HL-60 (cell line): ENCODE results near the gene NAT8L.

Experiments used
- GABPA ChIP-seq: IDR thresholded peaks from 2 replicates; pipeline ENCODE4 v1.6.1; 2012; ENCODE audit warnings: low read depth
- POLR2AphosphoS5 ChIP-seq: IDR thresholded peaks from 2 replicates; pipeline ENCODE4 v1.6.1; 2012; ENCODE audit warnings: low read depth
- TF ChIP-seq, protein P1 (sequence below): IDR thresholded peaks from one replicate; pipeline ENCODE4 v1.5.1; 2011; ENCODE audit warnings: low read length, control low read depth, inconsistent platforms; ENCODE audit not compliant: insufficient read depth
- TF ChIP-seq, protein P2 (sequence below): IDR thresholded peaks from 2 replicates; pipeline ENCODE4 v1.6.1; 2012; ENCODE audit warnings: low read depth; ENCODE audit not compliant: insufficient replicate concordance

DNA sequence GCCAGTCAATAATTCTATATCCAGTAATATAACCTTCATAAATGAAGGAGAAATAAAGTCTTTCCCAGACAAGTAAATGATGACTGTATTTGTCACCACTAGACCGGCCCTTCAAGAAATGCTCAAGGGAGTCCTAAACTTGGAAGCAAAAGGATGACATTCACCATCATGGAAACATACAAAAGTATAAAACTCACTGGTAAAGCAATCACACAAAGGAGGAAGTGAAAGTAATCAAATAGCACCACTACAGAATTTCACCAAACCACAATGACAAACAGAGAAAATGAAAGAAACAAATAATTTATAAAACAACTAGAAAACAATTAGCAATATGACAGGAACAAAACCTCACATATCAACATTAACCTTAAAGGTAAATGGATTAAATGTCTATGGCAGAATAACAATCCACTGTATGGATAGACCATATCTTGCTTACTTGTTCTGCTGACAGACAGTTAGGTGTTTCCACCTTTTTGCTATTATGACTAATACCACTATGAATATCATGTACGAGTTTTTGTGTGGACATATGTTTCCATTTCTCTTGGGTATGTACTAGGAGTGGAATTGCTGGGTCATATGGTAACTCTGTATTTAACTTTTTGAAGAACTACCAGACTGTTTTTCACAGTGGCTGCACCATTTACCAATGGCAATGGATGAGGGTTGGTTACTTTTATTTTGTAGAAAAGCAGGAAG lies 44.9 kb downstream of the NAT8L start:
- TF ChIP-seq, protein P1, sequence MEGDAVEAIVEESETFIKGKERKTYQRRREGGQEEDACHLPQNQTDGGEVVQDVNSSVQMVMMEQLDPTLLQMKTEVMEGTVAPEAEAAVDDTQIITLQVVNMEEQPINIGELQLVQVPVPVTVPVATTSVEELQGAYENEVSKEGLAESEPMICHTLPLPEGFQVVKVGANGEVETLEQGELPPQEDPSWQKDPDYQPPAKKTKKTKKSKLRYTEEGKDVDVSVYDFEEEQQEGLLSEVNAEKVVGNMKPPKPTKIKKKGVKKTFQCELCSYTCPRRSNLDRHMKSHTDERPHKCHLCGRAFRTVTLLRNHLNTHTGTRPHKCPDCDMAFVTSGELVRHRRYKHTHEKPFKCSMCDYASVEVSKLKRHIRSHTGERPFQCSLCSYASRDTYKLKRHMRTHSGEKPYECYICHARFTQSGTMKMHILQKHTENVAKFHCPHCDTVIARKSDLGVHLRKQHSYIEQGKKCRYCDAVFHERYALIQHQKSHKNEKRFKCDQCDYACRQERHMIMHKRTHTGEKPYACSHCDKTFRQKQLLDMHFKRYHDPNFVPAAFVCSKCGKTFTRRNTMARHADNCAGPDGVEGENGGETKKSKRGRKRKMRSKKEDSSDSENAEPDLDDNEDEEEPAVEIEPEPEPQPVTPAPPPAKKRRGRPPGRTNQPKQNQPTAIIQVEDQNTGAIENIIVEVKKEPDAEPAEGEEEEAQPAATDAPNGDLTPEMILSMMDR = no peak
- TF ChIP-seq GABPA (no peak), POLR2AphosphoS5 (no peak)
- TF ChIP-seq, protein P2, sequence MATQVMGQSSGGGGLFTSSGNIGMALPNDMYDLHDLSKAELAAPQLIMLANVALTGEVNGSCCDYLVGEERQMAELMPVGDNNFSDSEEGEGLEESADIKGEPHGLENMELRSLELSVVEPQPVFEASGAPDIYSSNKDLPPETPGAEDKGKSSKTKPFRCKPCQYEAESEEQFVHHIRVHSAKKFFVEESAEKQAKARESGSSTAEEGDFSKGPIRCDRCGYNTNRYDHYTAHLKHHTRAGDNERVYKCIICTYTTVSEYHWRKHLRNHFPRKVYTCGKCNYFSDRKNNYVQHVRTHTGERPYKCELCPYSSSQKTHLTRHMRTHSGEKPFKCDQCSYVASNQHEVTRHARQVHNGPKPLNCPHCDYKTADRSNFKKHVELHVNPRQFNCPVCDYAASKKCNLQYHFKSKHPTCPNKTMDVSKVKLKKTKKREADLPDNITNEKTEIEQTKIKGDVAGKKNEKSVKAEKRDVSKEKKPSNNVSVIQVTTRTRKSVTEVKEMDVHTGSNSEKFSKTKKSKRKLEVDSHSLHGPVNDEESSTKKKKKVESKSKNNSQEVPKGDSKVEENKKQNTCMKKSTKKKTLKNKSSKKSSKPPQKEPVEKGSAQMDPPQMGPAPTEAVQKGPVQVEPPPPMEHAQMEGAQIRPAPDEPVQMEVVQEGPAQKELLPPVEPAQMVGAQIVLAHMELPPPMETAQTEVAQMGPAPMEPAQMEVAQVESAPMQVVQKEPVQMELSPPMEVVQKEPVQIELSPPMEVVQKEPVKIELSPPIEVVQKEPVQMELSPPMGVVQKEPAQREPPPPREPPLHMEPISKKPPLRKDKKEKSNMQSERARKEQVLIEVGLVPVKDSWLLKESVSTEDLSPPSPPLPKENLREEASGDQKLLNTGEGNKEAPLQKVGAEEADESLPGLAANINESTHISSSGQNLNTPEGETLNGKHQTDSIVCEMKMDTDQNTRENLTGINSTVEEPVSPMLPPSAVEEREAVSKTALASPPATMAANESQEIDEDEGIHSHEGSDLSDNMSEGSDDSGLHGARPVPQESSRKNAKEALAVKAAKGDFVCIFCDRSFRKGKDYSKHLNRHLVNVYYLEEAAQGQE = no peak
